ENCODE data around the gene CNTN5.

The CNTN5 gene

GRCh38 chr11:99208813-99209212, 188.1 kb downstream of the CNTN5 start:
- ATAC-seq: no peak
- no peak for DNase-seq
- no peak overlapping the region for H3K4me3 Mint-ChIP-seq
- H3K4me1 Mint-ChIP-seq: no peaks in the 10 kb centered on the region
- no peak overlapping the region for H3K27ac Mint-ChIP-seq
- no peaks in the 10 kb centered on the region for H3K27me3 Mint-ChIP-seq
- H3K9me3 Mint-ChIP-seq: peaks cover 0 to 7% of the 10 kb centered on the region in 2 donors

GRCh38 chr11:99229544-99229943, 208.8 kb downstream of the CNTN5 start:
- H3K4me3 Mint-ChIP-seq: no peak overlapping the region
- no peak for ATAC-seq
- H3K27me3 Mint-ChIP-seq: no peaks in the 10 kb centered on the region
- DNase-seq: no peak
- H3K27ac Mint-ChIP-seq: peak overlapping the region in 1 of 2 donors; percentile 75
- no peaks in the 10 kb centered on the region for H3K4me1 Mint-ChIP-seq
- H3K9me3 Mint-ChIP-seq: peaks cover 12 to 14% of the 10 kb centered on the region in 2 donors

GRCh38 chr11:99234534-99234933, 213.8 kb downstream of the CNTN5 start:
- Mint-ChIP-seq H3K27me3 (no peaks in the 10 kb centered on the region), H3K9me3 (peaks cover 7% of the 10 kb centered on the region in 2 donors), H3K4me3 (no peak overlapping the region)

GRCh38 chr11:99238401-99238800, 217.7 kb downstream of the CNTN5 start:
- ATAC-seq (no peak), DNase-seq (no peak)
- H3K4me1 Mint-ChIP-seq: no peaks in the 10 kb centered on the region
- H3K4me3 Mint-ChIP-seq: no peak overlapping the region
- H3K27me3 Mint-ChIP-seq: no peaks in the 10 kb centered on the region
- peaks cover 7 to 20% of the 10 kb centered on the region in 2 donors for H3K9me3 Mint-ChIP-seq
- H3K27ac Mint-ChIP-seq: no peak overlapping the region

More at GRCh38 chr11:99234534-99234933, 213.8 kb downstream of the CNTN5 start:
- no peak overlapping the region for H3K27ac Mint-ChIP-seq
- no peaks in the 10 kb centered on the region for H3K4me1 Mint-ChIP-seq
- DNase-seq (no peak), ATAC-seq (no peak)

GRCh38 chr11:99240192-99241030, 219.7 kb downstream of the CNTN5 start:
- ATAC-seq (no peak), DNase-seq (no peak)
- Mint-ChIP-seq H3K4me1 (no peaks in the 10 kb centered on the region), H3K27ac (no peak overlapping the region), H3K9me3 (peaks cover 0 to 13% of the 10 kb centered on the region in 2 donors), H3K4me3 (no peak overlapping the region), H3K27me3 (no peaks in the 10 kb centered on the region)

GRCh38 chr11:99241066-99241465, 220.3 kb downstream of the CNTN5 start:
- H3K4me3 Mint-ChIP-seq: no peak overlapping the region
- no peak for ATAC-seq

GRCh38 chr11:99244613-99245012, 223.9 kb downstream of the CNTN5 start:
- Mint-ChIP-seq H3K4me1 (no peaks in the 10 kb centered on the region), H3K9me3 (peaks cover 4 to 13% of the 10 kb centered on the region in 2 donors), H3K4me3 (no peak overlapping the region), H3K27me3 (no peaks in the 10 kb centered on the region), H3K27ac (no peak overlapping the region)
- ATAC-seq: no peak
- DNase-seq: no peak

More at GRCh38 chr11:99241066-99241465, 220.3 kb downstream of the CNTN5 start:
- DNase-seq: no peak
- H3K4me1 Mint-ChIP-seq: no peaks in the 10 kb centered on the region
- H3K27me3 Mint-ChIP-seq: no peaks in the 10 kb centered on the region
- H3K9me3 Mint-ChIP-seq: peaks cover 0 to 13% of the 10 kb centered on the region in 2 donors
- no peak overlapping the region for H3K27ac Mint-ChIP-seq

- Mint-ChIP-seq H3K4me1 (no peaks in the 10 kb centered on the region), H3K27ac (no peak overlapping the region), H3K9me3 (peaks cover 2 to 4% of the 10 kb centered on the region in 2 donors), H3K4me3 (no peak overlapping the region), H3K27me3 (no peaks in the 10 kb centered on the region)
- ATAC-seq (no peak), DNase-seq (no peak)
Measured at GRCh38 chr11:99246199-99246598, 225.4 kb downstream of the CNTN5 start.

GRCh38 chr11:99256614-99257013, 235.9 kb downstream of the CNTN5 start:
- no peaks in the 10 kb centered on the region for H3K4me1 Mint-ChIP-seq
- no peak overlapping the region for H3K4me3 Mint-ChIP-seq
- DNase-seq (no peak), ATAC-seq (no peak)
- H3K27ac Mint-ChIP-seq: no peak overlapping the region
- no peaks in the 10 kb centered on the region for H3K27me3 Mint-ChIP-seq
- H3K9me3 Mint-ChIP-seq: peaks cover 0 to 7% of the 10 kb centered on the region in 2 donors

- no peak overlapping the region for H3K27ac Mint-ChIP-seq
- H3K9me3 Mint-ChIP-seq: peaks cover 0 to 7% of the 10 kb centered on the region in 2 donors
- H3K4me1 Mint-ChIP-seq: no peaks in the 10 kb centered on the region
- no peaks in the 10 kb centered on the region for H3K27me3 Mint-ChIP-seq
- no peak overlapping the region for H3K4me3 Mint-ChIP-seq
- ATAC-seq (no peak), DNase-seq (no peak)
Measured at GRCh38 chr11:99257131-99257530, 236.4 kb downstream of the CNTN5 start.

GRCh38 chr11:99260696-99261095, 239.9 kb downstream of the CNTN5 start:
- Mint-ChIP-seq H3K4me1 (no peaks in the 10 kb centered on the region), H3K27ac (no peak overlapping the region), H3K27me3 (no peaks in the 10 kb centered on the region), H3K4me3 (no peak overlapping the region), H3K9me3 (peaks cover 0 to 7% of the 10 kb centered on the region in 2 donors)
- DNase-seq (no peak), ATAC-seq (no peak)

GRCh38 chr11:99268886-99269285, 248.1 kb downstream of the CNTN5 start:
- no peak overlapping the region for H3K27ac Mint-ChIP-seq
- no peaks in the 10 kb centered on the region for H3K4me1 Mint-ChIP-seq
- ATAC-seq (no peak), DNase-seq (no peak)
- H3K4me3 Mint-ChIP-seq: no peak overlapping the region
- H3K9me3 Mint-ChIP-seq: peaks cover 0 to 4% of the 10 kb centered on the region in 2 donors
- no peaks in the 10 kb centered on the region for H3K27me3 Mint-ChIP-seq

GRCh38 chr11:99271527-99271926, 250.8 kb downstream of the CNTN5 start:
- Mint-ChIP-seq H3K4me3 (no peak overlapping the region), H3K9me3 (peaks cover 0 to 4% of the 10 kb centered on the region in 2 donors), H3K27ac (no peak overlapping the region), H3K4me1 (no peaks in the 10 kb centered on the region), H3K27me3 (no peaks in the 10 kb centered on the region)
- ATAC-seq (no peak), DNase-seq (no peak)

GRCh38 chr11:99275521-99275920, 254.8 kb downstream of the CNTN5 start:
- DNase-seq (no peak), ATAC-seq (no peak)
- no peak overlapping the region for H3K27ac Mint-ChIP-seq
- no peak overlapping the region for H3K4me3 Mint-ChIP-seq
- no peaks in the 10 kb centered on the region for H3K4me1 Mint-ChIP-seq
- H3K9me3 Mint-ChIP-seq: no peaks in the 10 kb centered on the region
- no peaks in the 10 kb centered on the region for H3K27me3 Mint-ChIP-seq

GRCh38 chr11:99277281-99277680, 256.5 kb downstream of the CNTN5 start:
- no peaks in the 10 kb centered on the region for H3K27me3 Mint-ChIP-seq
- H3K4me1 Mint-ChIP-seq: no peaks in the 10 kb centered on the region
- peaks cover 0 to 4% of the 10 kb centered on the region in 2 donors for H3K9me3 Mint-ChIP-seq
- no peak overlapping the region for H3K4me3 Mint-ChIP-seq
- no peak overlapping the region for H3K27ac Mint-ChIP-seq
- DNase-seq (no peak), ATAC-seq (no peak)

GRCh38 chr11:99279266-99279665, 258.5 kb downstream of the CNTN5 start:
- Mint-ChIP-seq H3K27me3 (no peaks in the 10 kb centered on the region), H3K4me1 (no peaks in the 10 kb centered on the region)

More at GRCh38 chr11:99279266-99279665, 258.5 kb downstream of the CNTN5 start:
- H3K27ac Mint-ChIP-seq: no peak overlapping the region
- ATAC-seq: no peak
- no peak overlapping the region for H3K4me3 Mint-ChIP-seq
- H3K9me3 Mint-ChIP-seq: peaks cover 0 to 7% of the 10 kb centered on the region in 2 donors
- DNase-seq: no peak
